AG09319 (cell line): ENCODE data around the gene SLC10A4.
A peak's percentile ranks its signal among the peaks of the same experiment; 100 is the strongest.

ENCODE experiments used
- DNase-seq: peaks from one replicate; pipeline ENCODE4 v3.0.0-alpha.2; 2010; ENCODE audit warnings: low read depth; ENCODE audit errors: extremely low read depth
- TF ChIP-seq, protein P1 (sequence below): IDR thresholded peaks from 2 replicates; pipeline ENCODE4 v1.5.1; 2011; ENCODE audit warnings: low read depth, mild to moderate bottlenecking, inconsistent platforms, low read length, moderate library complexity

The SLC10A4 gene

DNA sequence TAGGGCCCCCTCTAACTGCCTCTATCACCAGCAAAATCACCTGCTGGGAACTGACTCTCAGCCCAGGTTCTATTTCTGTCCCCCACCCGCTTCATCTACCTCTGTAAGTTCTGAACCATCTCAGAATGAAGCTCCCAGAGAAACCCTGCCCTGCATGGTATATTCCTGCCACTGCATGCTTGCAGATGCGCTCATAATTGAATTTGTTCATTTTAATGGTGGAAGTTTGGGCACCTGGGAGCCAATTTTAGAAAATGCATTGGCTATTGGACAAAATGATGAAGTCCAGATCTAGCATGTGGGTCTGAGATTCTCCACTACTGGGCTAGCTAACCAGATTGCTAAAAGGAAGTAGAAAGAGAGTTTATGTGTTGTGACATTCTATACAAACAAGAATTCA, 28.6 kb upstream of the SLC10A4 start:
- DNase-seq = no peak
- TF ChIP-seq, protein P1, sequence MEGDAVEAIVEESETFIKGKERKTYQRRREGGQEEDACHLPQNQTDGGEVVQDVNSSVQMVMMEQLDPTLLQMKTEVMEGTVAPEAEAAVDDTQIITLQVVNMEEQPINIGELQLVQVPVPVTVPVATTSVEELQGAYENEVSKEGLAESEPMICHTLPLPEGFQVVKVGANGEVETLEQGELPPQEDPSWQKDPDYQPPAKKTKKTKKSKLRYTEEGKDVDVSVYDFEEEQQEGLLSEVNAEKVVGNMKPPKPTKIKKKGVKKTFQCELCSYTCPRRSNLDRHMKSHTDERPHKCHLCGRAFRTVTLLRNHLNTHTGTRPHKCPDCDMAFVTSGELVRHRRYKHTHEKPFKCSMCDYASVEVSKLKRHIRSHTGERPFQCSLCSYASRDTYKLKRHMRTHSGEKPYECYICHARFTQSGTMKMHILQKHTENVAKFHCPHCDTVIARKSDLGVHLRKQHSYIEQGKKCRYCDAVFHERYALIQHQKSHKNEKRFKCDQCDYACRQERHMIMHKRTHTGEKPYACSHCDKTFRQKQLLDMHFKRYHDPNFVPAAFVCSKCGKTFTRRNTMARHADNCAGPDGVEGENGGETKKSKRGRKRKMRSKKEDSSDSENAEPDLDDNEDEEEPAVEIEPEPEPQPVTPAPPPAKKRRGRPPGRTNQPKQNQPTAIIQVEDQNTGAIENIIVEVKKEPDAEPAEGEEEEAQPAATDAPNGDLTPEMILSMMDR = no peak

DNA sequence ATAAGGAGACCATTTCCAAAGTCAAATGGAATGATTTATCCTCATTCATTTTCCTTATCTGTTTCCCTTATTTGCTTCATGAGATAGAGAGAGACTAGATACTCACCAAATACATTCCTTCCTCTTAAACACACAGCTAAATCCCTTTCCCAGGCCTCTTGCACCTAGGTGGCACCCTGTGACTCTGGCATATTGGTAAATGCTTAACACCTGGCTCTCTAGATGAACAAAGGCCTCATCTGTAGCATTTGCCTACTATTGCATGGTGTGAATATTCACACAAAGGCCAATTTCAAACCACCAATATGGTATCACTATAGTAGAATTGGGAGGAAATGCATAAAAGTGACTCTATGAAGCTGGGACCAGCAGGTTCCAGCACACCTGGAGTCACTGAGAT, 22.1 kb upstream of the SLC10A4 start:
- no peak for DNase-seq
- TF ChIP-seq, protein P1 = no peak

DNA sequence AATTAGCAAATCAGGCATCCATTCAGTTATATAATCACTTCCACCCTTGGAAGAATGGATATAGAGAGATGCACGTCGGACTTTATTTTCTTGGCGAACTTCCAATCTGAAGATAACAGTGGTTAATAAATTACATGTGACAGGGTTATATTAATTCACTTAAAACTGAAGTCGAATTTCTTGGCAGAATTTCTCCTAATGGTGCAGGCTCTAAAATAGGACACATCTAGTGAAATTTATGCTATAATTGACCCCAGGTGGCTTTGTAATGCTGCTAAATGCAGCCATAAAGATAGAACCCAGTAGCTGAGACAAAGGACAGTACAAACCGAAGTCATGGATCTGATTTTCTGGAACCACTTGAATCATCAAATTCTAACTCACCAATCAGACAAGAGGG, 20.8 kb upstream of the SLC10A4 start:
- DNase-seq = peak; percentile 7
- TF ChIP-seq, protein P1 = no peak

DNA sequence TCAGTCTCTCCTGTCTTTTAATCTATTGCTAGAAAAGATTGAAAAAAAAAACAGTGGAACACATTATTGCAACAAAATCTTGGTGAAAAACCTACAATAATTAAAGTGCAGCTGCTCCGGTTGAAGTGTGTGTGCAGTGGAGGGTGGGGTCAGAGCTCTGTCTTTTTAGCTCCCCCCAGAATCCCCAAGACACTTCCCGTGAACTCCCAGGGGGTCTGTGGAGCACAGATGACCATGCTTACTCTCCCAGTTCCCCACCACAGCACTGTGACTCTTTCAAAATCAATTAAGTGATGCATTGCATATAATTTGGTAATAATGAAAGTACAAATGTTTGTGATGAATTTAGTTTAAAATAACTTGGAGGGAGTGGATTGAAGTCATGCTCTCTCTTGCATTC, 15.7 kb upstream of the SLC10A4 start:
- TF ChIP-seq, protein P1 = no peak
- DNase-seq = no peak

DNA sequence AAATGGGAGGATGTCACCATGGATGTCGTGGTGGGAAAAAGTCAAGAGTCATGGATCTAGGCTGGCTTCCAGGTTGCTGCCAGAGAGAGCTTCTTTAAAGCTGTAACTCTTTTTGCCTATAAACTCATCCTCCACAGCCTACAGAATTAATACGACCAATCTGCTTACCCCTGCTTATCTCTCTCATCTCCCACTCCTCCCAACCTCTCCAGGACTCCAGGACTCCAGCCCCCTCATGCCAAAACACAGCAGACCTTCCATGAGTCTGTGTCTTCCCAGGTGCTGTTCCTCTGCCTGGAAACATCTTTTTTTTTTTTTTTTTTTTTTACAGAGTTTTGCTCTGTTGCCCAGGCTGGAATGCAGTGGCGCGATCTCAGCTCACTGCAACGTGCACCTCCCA, 15.3 kb upstream of the SLC10A4 start:
- TF ChIP-seq, protein P1 = no peak
- no peak for DNase-seq

DNA sequence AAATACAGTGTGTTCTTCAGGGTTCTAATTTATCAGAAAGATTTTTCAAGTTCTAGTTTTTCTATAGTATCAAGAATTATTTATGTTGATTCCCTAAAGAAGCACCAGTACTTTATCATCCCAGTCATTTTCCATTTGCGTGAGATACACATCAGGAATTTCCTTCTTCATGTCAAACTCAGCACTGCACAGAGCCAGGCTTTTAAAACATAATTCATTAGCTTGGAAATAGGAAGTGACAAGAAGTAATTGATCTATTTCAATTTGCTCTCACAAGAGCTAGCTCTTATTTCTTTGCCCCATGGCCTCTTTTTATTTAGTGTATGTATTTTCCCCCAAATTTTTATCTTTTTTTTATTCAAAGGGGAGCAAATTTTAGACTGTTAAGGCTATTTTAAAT, 13.0 kb upstream of the SLC10A4 start:
- TF ChIP-seq, protein P1 = no peak
- DNase-seq = no peak

DNA sequence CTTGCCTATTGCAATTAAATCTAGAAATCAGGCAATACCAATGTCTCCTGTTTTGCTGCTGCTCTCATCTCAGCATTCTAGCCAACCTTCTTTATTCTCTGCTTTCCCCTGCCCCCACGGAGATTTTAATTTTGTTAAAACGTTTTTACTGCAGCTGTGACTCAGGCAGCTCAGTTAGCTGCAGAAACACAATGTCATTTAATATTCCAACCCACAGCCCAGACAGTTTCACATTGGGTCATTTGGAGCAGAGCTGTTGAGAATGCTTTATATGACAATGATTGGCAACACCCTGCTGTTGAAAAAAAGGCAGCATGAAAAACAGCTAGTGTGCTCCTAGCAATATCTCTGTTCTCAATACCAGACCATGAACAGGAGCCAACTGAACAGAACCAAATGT, 12.6 kb upstream of the SLC10A4 start:
- TF ChIP-seq, protein P1 = no peak
- DNase-seq = no peak
